BLaER1 (cell line): Measurements from ENCODE around the gene USP34.

Experiments used
- H3K27ac ChIP-seq: shearing (Covaris generic); formaldehyde crosslinking; 2 replicates; pipeline ENCODE4 v1.8.1; 2022
- H3K27me3 ChIP-seq: shearing (Covaris generic); formaldehyde crosslinking; 2 replicates; pipeline ENCODE4 v1.8.1; 2022
- H3K36me3 ChIP-seq: shearing (Covaris generic); formaldehyde crosslinking; 2 replicates; pipeline ENCODE4 v1.8.1; 2022
- H3K4me1 ChIP-seq: shearing (Covaris generic); formaldehyde crosslinking; 2 replicates; pipeline ENCODE4 v1.8.1; 2022
- H3K4me2 ChIP-seq: shearing (Covaris generic); formaldehyde crosslinking; 2 replicates; pipeline ENCODE4 v1.8.1; 2022
- H3K4me3 ChIP-seq: shearing (Covaris generic); formaldehyde crosslinking; 2 replicates; pipeline ENCODE4 v1.8.1; 2022
- H3K9ac ChIP-seq: shearing (Covaris generic); formaldehyde crosslinking; 2 replicates; pipeline ENCODE4 v1.8.1; 2022
- H3K9me3 ChIP-seq: shearing (Covaris generic); formaldehyde crosslinking; 2 replicates; pipeline ENCODE4 v1.8.1; 2022
- H4K20me1 ChIP-seq: shearing (Covaris generic); formaldehyde crosslinking; 2 replicates; pipeline ENCODE4 v1.8.1; 2022
- Cebpa-rat ChIP-seq: shearing (Covaris generic); IDR thresholded peaks from 2 replicates; pipeline ENCODE4 v1.8.1; 2022

Gene USP34

GRCh38 chr2:61443342-61444041 lies 27.4 kb downstream of the USP34 start:
- H3K27me3 ChIP-seq = no peaks in the 10 kb centered on the region
- H3K9ac ChIP-seq = no peak overlapping the region
- H3K4me3 ChIP-seq = no peak overlapping the region
- H3K9me3 ChIP-seq = peaks cover 49% of the 10 kb centered on the region
- no peak for TF ChIP-seq Cebpa-rat
- no peak overlapping the region for H3K27ac ChIP-seq
- H4K20me1 ChIP-seq = peaks cover 100% of the 10 kb centered on the region
- H3K4me2 ChIP-seq = peak overlapping the region; percentile 17; the same call in 1 of the 2 replicates
- H3K4me1 ChIP-seq = peaks cover 69% of the 10 kb centered on the region
- H3K36me3 ChIP-seq = peaks cover 50% of the 10 kb centered on the region

- Histone ChIP-seq H3K4me3 (0 out of 2 replicates have a peak overlapping the region, but pooled peaks have one; percentile 19), H4K20me1 (peaks cover 100% of the 10 kb centered on the region), H3K9ac (no peak overlapping the region), H3K4me1 (peaks cover 47% of the 10 kb centered on the region), H3K9me3 (peaks cover 66% of the 10 kb centered on the region), H3K27me3 (no peaks in the 10 kb centered on the region), H3K27ac (0 out of 2 replicates have a peak overlapping the region, but pooled peaks have one; percentile 29), H3K4me2 (0 out of 2 replicates have a peak overlapping the region, but pooled peaks have one; percentile 4), H3K36me3 (peaks cover 52% of the 10 kb centered on the region)
- no peak for TF ChIP-seq Cebpa-rat
Observed at GRCh38 chr2:61439241-61440002, 31.5 kb downstream of the USP34 start.

GRCh38 chr2:61438670-61439069 lies 32.2 kb downstream of the USP34 start:
- TF ChIP-seq Cebpa-rat = no peak
- Histone ChIP-seq H3K27me3 (no peaks in the 10 kb centered on the region), H3K9me3 (peaks cover 58% of the 10 kb centered on the region), H3K4me2 (no peak overlapping the region), H4K20me1 (peaks cover 100% of the 10 kb centered on the region), H3K27ac (no peak overlapping the region), H3K9ac (no peak overlapping the region), H3K36me3 (peaks cover 52% of the 10 kb centered on the region), H3K4me1 (peaks cover 52% of the 10 kb centered on the region), H3K4me3 (no peak overlapping the region)

DNA sequence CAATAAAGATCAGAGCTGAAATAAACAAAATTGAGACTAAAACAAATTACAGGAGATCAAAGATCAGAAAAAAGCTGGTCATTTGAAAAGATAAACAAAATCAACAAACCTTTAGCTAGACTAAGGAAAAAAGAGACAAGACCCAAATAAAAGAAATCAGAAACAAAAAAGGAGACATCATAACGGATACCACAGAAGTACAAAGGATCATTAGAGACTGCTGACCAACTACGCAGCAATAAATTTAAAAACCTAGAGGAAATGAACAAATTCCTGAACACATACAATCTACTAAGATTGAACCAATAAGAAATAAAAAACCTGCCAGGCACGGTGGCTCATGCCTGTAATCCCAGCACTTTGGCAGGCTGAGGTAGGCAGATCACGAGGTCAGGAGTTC lies 33.7 kb downstream of the USP34 start:
- no peak overlapping the region for H3K4me2 ChIP-seq
- no peak overlapping the region for H3K4me3 ChIP-seq
- no peak for TF ChIP-seq Cebpa-rat
- H3K27me3 ChIP-seq = no peaks in the 10 kb centered on the region
- peaks cover 100% of the 10 kb centered on the region for H4K20me1 ChIP-seq
- no peak overlapping the region for H3K27ac ChIP-seq
- H3K4me1 ChIP-seq = peaks cover 39% of the 10 kb centered on the region
- no peak overlapping the region for H3K9ac ChIP-seq
- H3K36me3 ChIP-seq = peaks cover 53% of the 10 kb centered on the region
- peaks cover 56% of the 10 kb centered on the region for H3K9me3 ChIP-seq

GRCh38 chr2:61436092-61436491 lies 34.8 kb downstream of the USP34 start:
- H3K4me3 ChIP-seq = no peak overlapping the region
- H3K4me2 ChIP-seq = no peak overlapping the region
- H3K27me3 ChIP-seq = no peaks in the 10 kb centered on the region
- H3K4me1 ChIP-seq = peaks cover 28% of the 10 kb centered on the region
- H3K36me3 ChIP-seq = peaks cover 61% of the 10 kb centered on the region
- TF ChIP-seq Cebpa-rat = no peak
- no peak overlapping the region for H3K27ac ChIP-seq
- H3K9ac ChIP-seq = no peak overlapping the region
- peaks cover 63% of the 10 kb centered on the region for H3K9me3 ChIP-seq
- H4K20me1 ChIP-seq = peaks cover 100% of the 10 kb centered on the region

GRCh38 chr2:61435291-61435690 lies 35.6 kb downstream of the USP34 start:
- H3K4me3 ChIP-seq = no peak overlapping the region
- no peak overlapping the region for H3K4me2 ChIP-seq
- H3K9ac ChIP-seq = no peak overlapping the region
- TF ChIP-seq Cebpa-rat = no peak
- H3K9me3 ChIP-seq = peaks cover 68% of the 10 kb centered on the region
- H4K20me1 ChIP-seq = peaks cover 100% of the 10 kb centered on the region
- peaks cover 63% of the 10 kb centered on the region for H3K36me3 ChIP-seq
- H3K27me3 ChIP-seq = no peaks in the 10 kb centered on the region
- no peak overlapping the region for H3K27ac ChIP-seq
- H3K4me1 ChIP-seq = peaks cover 22% of the 10 kb centered on the region

GRCh38 chr2:61434314-61434713 lies 36.6 kb downstream of the USP34 start:
- Histone ChIP-seq H3K27ac (no peak overlapping the region), H3K4me1 (peaks cover 12% of the 10 kb centered on the region), H4K20me1 (peaks cover 100% of the 10 kb centered on the region), H3K9me3 (peaks cover 61% of the 10 kb centered on the region), H3K36me3 (peaks cover 56% of the 10 kb centered on the region), H3K4me2 (no peak overlapping the region), H3K27me3 (no peaks in the 10 kb centered on the region), H3K9ac (no peak overlapping the region), H3K4me3 (no peak overlapping the region)
- no peak for TF ChIP-seq Cebpa-rat

DNA sequence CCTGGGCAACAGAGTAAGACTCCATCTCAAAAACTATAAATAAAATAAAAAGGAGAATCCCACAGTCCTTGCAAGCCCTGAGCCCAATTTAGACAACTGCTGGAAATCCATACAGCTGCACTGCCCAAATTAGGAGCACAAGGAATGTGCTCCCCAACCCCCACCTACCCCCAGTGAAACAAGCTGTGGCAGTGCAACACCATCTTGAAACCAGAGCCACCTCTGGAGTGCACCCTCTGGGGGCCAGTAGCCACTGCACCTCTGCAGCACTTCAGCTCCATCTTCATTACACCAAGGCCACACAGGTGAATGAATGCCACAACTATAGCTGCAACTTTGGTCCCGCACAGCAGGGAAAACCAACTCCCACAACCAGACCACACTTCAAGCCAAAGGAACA lies 37.3 kb downstream of the USP34 start:
- TF ChIP-seq Cebpa-rat = no peak
- Histone ChIP-seq H3K27ac (no peak overlapping the region), H3K4me1 (peaks cover 10% of the 10 kb centered on the region; the same call in 1 of the 2 replicates), H3K27me3 (no peaks in the 10 kb centered on the region), H4K20me1 (peaks cover 100% of the 10 kb centered on the region), H3K36me3 (peaks cover 53% of the 10 kb centered on the region), H3K9me3 (peaks cover 54% of the 10 kb centered on the region), H3K4me3 (no peak overlapping the region), H3K4me2 (no peak overlapping the region), H3K9ac (no peak overlapping the region)

- no peak overlapping the region for H3K4me3 ChIP-seq
- no peaks in the 10 kb centered on the region for H3K27me3 ChIP-seq
- peaks cover 49% of the 10 kb centered on the region for H3K36me3 ChIP-seq
- H4K20me1 ChIP-seq = peaks cover 100% of the 10 kb centered on the region
- no peak overlapping the region for H3K27ac ChIP-seq
- peaks cover 10% of the 10 kb centered on the region; the same call in 1 of the 2 replicates for H3K4me1 ChIP-seq
- TF ChIP-seq Cebpa-rat = no peak
- H3K4me2 ChIP-seq = no peak overlapping the region
- peaks cover 48% of the 10 kb centered on the region for H3K9me3 ChIP-seq
- no peak overlapping the region for H3K9ac ChIP-seq
Observed at GRCh38 chr2:61432990-61433389, 37.9 kb downstream of the USP34 start.

- peaks cover 100% of the 10 kb centered on the region for H4K20me1 ChIP-seq
- H3K4me1 ChIP-seq = peaks cover 18% of the 10 kb centered on the region
- H3K4me2 ChIP-seq = no peak overlapping the region
- no peak overlapping the region for H3K4me3 ChIP-seq
- no peak overlapping the region for H3K9ac ChIP-seq
- no peak overlapping the region for H3K27ac ChIP-seq
- H3K36me3 ChIP-seq = peaks cover 50% of the 10 kb centered on the region
- no peaks in the 10 kb centered on the region for H3K27me3 ChIP-seq
- no peak for TF ChIP-seq Cebpa-rat
- H3K9me3 ChIP-seq = peaks cover 31% of the 10 kb centered on the region
Observed at GRCh38 chr2:61431345-61431744, 39.5 kb downstream of the USP34 start.
